Neural crest cell (in vitro differentiated cells): ENCODE data around the gene DMRTB1. TPM values are rescaled to one million over a fixed set of nuclear protein-coding genes. Genes with fewer than 3 reads are reported as not detected.
A peak's percentile ranks its signal among the peaks of the same experiment; 100 is the strongest.

Experiments used
- DNase-seq: peaks from one replicate; pipeline ENCODE4 v3.0.0; 2021; ENCODE audit warnings: low read depth, mixed read lengths, low spot score
- H3K27ac Mint-ChIP-seq: one replicate; pipeline ENCODE4 v1.8.0; 2021; ENCODE audit warnings: mild to moderate bottlenecking, mixed read lengths; ENCODE audit not compliant: unreplicated experiment
- H3K27me3 Mint-ChIP-seq: 2 replicates; pipeline ENCODE4 v1.8.0; 2021; ENCODE audit warnings: low read depth, mild to moderate bottlenecking, mixed read lengths
- H3K36me3 Mint-ChIP-seq: 2 replicates; pipeline ENCODE4 v1.8.0; 2021; ENCODE audit warnings: low read depth, mild to moderate bottlenecking, mixed read lengths
- H3K4me1 Mint-ChIP-seq: 2 replicates; pipeline ENCODE4 v1.8.0; 2021; ENCODE audit warnings: mixed read lengths
- H3K4me3 Mint-ChIP-seq: one replicate; pipeline ENCODE4 v1.8.0; 2021; ENCODE audit warnings: mild to moderate bottlenecking, mixed read lengths
- H3K9me3 Mint-ChIP-seq: 2 replicates; pipeline ENCODE4 v1.8.0; 2021; ENCODE audit warnings: mixed read lengths
- total RNA-seq: library from RNA; stranded (reverse); gene quantifications from 2 replicates; pipeline ENCODE4 v1.2.1, GENCODE V29; 2021
- TF ChIP-seq, protein P1 (sequence below): fragments of 200-600 bp; sonication (generic); conservative IDR thresholded peaks from 2 replicates; pipeline ENCODE4 v1.5.0; 2021; ENCODE audit warnings: antibody characterized with exemption, mild to moderate bottlenecking

The DMRTB1 gene
- total RNA-seq, 1 donor from 2014 or later: not detected

DNA sequence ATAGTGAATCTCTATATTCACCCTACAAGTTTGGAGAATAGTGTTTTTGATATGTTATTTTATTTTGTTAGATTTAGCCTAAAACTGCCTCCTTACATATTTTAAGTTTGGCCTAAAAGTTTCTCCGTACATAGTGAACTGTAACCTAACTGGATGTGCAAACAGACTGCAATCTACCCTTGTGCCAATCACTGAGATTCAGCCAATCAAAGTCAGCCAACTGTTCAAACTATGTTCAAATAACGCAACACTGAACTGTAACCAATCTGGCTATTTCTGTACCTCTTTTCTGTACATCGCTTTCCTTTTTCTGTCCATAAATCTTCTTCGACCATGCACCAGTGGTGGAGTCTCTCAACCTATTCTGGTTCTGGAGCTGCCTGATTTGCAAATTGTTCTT lies 11.8 kb upstream of the DMRTB1 start:
- Mint-ChIP-seq H3K27ac (no peak overlapping the region), H3K27me3 (peaks cover 3% of the 10 kb centered on the region), H3K9me3 (no peaks in the 10 kb centered on the region), H3K4me3 (no peak overlapping the region), H3K4me1 (peaks cover 18% of the 10 kb centered on the region), H3K36me3 (no peaks in the 10 kb centered on the region)
- DNase-seq: no peak
- TF ChIP-seq, protein P1, sequence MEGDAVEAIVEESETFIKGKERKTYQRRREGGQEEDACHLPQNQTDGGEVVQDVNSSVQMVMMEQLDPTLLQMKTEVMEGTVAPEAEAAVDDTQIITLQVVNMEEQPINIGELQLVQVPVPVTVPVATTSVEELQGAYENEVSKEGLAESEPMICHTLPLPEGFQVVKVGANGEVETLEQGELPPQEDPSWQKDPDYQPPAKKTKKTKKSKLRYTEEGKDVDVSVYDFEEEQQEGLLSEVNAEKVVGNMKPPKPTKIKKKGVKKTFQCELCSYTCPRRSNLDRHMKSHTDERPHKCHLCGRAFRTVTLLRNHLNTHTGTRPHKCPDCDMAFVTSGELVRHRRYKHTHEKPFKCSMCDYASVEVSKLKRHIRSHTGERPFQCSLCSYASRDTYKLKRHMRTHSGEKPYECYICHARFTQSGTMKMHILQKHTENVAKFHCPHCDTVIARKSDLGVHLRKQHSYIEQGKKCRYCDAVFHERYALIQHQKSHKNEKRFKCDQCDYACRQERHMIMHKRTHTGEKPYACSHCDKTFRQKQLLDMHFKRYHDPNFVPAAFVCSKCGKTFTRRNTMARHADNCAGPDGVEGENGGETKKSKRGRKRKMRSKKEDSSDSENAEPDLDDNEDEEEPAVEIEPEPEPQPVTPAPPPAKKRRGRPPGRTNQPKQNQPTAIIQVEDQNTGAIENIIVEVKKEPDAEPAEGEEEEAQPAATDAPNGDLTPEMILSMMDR: no peak

DNA sequence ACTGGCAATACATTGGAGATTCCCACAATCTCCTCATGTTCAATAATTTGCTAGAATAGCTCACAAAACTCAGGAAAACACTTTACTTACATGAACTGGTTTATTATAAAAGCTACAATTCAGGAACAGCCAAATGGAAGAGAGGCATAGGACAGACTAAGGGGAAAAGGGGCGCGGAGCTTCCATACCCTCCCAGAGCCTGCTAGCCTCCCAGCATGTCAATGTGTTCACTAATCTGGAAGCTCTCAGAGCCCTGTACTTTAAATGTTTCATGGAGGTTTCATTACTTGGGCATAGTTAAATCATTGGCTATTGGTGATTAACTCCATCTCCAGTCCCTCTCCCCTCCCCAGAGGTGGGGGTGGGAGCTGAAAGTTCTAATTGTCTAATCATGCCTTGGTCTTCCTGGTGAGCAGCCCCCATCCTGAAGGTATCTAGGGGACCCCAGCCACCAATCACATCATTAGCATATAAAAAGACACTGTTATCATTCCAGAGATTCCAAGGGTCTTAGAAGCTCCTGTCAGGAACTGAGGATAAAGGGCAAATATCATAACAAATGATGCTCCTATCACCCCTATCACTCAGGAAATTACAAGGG lies 10.9 kb upstream of the DMRTB1 start:
- TF ChIP-seq, protein P1: no peak
- H3K4me1 Mint-ChIP-seq: peaks cover 17% of the 10 kb centered on the region
- H3K27ac Mint-ChIP-seq: no peak overlapping the region
- H3K27me3 Mint-ChIP-seq: peaks cover 3% of the 10 kb centered on the region
- no peaks in the 10 kb centered on the region for H3K9me3 Mint-ChIP-seq
- H3K36me3 Mint-ChIP-seq: no peaks in the 10 kb centered on the region
- no peak for DNase-seq
- no peak overlapping the region for H3K4me3 Mint-ChIP-seq

DNA sequence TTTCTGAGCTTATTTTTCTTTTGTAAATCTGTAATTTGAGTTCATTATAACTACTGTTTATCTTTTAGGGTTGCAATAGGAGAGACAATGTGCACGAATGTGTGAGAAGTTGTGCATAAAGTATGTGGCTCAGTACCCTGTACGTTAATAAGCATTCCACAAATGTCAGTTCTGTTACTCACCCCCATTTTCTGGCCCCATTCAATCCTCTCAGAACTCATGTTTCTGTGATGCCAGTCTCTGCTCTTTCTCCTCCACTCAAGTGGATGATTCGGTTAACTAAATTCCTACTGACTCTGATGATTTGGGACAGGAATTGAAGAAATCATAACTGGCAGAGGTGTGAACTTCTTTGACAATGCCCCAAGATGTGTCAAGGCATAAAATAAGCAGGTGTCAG lies 10.2 kb upstream of the DMRTB1 start:
- peaks cover 3% of the 10 kb centered on the region for H3K27me3 Mint-ChIP-seq
- H3K9me3 Mint-ChIP-seq: no peaks in the 10 kb centered on the region
- H3K4me1 Mint-ChIP-seq: peaks cover 17% of the 10 kb centered on the region
- H3K27ac Mint-ChIP-seq: no peak overlapping the region
- DNase-seq: no peak
- H3K4me3 Mint-ChIP-seq: no peak overlapping the region
- TF ChIP-seq, protein P1: no peak
- no peaks in the 10 kb centered on the region for H3K36me3 Mint-ChIP-seq

DNA sequence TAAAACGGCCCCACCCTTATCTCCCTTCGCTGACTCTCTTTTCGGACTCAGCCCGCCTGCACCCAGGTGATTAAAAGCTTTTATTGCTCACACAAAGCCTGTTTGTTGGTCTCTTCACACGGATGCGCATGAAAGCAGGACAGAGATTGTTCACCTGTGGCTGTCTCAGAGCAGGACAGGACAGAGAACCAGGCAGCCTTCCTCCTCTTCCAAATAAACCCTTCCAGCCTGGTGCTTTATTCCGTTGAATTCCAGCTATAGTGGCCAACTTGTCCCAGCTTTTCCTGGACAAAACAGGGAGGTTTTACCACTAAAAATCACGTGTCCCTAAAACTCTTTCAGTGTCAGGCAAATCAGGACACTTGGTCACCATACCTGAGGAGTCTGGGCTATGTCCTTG lies 9.5 kb upstream of the DMRTB1 start:
- no peak for DNase-seq
- H3K4me3 Mint-ChIP-seq: no peak overlapping the region
- H3K27me3 Mint-ChIP-seq: peaks cover 3% of the 10 kb centered on the region
- TF ChIP-seq, protein P1: no peak
- H3K36me3 Mint-ChIP-seq: no peaks in the 10 kb centered on the region
- no peaks in the 10 kb centered on the region for H3K9me3 Mint-ChIP-seq
- H3K27ac Mint-ChIP-seq: no peak overlapping the region
- peaks cover 17% of the 10 kb centered on the region for H3K4me1 Mint-ChIP-seq

DNA sequence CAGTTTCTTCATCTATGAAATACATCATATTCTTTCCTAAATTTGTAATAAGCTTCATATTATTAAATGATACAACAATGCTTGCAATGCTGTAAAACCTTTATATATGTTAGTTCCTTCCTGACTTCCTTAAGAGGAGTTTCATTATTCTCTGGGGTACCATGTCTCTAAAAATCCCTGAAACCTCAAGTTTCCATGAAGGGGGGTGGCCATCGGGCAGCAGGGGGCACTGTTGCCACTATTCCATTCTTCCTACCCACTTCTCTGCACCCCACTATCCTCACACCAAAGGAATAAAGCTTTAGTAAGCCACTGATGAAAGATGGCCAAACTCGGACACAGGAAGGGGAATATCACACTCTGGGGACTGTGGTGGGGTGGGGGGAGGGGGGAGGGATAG lies 9.0 kb upstream of the DMRTB1 start:
- H3K4me3 Mint-ChIP-seq: no peak overlapping the region
- no peaks in the 10 kb centered on the region for H3K36me3 Mint-ChIP-seq
- H3K9me3 Mint-ChIP-seq: no peaks in the 10 kb centered on the region
- H3K27me3 Mint-ChIP-seq: peaks cover 3% of the 10 kb centered on the region
- no peak overlapping the region for H3K27ac Mint-ChIP-seq
- peaks cover 17% of the 10 kb centered on the region for H3K4me1 Mint-ChIP-seq
- TF ChIP-seq, protein P1: peak; percentile 45
- DNase-seq: no peak
